Posterior cingulate gyrus (tissue), 11 donors: ENCODE results near the gene PTTG1IP2.

Experiments used
- DNase-seq, 10 donors: peaks; one replicate each; pipeline versions ENCODE4 v3.0.0 to v3.0.0-alpha.2; 2020 to 2021; ENCODE audit warnings: mixed read lengths in 3 of 10
- intact Hi-C: fragments of 100-400 bp; cut with DNase I; formaldehyde crosslinking; loops from one replicate; pipeline ENCODE4 v1.15.1; 2023

Gene PTTG1IP2

DNA sequence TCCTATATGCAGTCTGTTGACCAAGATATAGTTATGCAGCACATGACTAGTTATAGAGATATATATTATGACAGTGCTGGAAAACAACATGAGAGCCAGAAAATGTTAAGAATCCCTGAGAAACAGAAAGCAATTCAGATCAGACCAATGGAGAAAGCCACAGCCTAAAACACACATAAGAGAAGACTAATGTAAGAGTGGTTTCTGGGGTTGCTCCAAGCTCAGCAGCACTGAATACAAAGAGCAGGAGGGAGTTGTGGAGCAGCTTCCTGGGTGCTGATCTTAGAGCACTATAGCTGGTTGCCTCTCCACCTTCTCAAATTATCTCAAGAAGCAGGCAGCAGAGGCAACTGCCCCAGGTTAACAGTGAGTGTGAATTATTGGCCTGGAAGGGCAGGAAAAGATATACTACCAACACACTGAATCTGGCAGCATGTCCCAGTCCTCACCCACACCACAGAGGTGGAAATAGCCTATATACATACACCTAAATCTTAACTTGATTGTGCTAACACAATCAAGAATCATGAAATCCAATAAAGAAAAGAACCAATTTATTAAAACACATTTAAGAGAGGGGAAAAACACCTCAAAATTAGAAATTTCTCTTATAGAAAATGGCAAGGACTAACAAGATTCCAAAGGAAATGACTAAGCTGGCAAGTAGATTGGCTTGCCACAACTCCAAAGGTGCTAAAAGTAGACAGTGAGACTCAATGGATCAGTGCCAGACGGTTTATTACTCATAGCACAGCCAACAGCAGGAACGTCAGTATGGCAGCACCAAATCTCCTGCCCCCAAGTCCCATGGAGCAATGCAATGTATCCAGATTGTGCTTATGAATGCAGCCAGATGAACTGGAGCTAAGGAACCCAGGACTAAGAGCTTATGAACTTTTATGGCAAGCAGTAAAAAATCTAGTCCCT, 5.1 kb downstream of the PTTG1IP2 start:
- peak in 3 of 10 donors; percentile 6 to 63 (median 8) for DNase-seq
- intact Hi-C loops = no loop called here

DNA sequence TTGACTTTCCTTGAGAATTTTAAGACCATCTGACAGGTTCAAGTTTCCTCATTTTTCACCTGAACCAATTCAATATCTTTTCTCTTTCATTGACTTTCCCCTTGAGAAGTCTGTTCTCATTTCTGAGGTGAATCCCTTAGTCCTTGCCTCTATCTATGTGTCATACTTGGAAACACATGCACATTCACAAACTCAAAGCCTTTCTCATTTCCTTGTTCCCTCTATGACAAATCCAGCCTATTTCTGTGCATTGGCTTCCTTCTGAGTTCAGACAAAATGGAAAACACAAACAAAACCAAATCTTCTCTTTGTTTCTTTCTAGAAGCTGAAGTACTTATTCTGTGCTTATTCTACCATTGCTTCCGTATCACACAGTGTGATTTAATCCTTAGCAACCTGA, 13.8 kb downstream of the PTTG1IP2 start:
- intact Hi-C loops = no loop called here
- no peak for DNase-seq

DNA sequence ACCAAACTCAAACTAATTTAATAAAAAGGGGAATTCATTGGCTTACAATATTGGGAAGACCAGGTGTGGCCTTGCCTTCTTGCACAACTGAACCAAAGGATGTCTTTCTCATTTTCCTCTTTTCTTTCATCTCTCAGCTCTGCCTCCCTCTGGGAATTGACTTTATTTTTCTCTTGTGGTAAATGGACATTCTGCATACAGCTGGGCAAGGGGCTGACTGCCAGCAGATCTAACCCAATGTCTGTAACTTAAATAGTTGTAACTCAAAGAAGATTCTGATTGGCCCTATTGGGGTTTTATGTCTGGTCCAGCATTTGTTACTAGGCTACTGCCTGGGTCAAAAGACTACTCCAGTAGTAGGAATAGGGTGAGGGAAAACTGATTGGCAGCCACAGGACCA, 15.3 kb downstream of the PTTG1IP2 start:
- intact Hi-C loops = no loop called here
- DNase-seq = no peak

DNA sequence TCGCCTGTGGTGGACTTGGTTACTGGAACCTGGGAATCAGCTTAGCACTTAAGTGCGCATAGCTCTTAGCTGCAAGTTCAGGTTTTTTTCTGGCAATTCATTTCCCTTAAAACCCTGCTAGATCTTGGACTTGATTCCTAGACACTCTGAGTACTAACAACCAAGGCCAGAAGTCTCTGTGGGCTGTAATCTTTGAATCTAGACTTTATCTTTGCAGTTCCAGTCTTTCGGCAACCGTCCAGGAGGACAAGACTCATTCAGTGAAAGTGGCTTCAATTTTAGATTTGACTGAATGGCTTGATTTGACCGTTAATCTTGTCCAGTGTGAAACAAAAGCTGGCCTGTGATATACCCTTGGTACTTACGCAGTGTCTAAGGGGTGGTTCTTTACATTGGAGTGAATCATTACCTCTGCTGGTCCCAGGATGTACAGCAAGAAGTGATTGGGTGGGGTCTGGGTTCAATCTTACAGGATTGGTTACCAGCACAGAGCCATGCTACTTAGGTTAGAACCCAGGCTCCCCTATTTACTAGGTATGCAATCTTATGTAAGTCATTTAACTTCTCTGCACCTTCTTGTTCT, 16.4 kb downstream of the PTTG1IP2 start:
- intact Hi-C loops = no loop called here

DNA sequence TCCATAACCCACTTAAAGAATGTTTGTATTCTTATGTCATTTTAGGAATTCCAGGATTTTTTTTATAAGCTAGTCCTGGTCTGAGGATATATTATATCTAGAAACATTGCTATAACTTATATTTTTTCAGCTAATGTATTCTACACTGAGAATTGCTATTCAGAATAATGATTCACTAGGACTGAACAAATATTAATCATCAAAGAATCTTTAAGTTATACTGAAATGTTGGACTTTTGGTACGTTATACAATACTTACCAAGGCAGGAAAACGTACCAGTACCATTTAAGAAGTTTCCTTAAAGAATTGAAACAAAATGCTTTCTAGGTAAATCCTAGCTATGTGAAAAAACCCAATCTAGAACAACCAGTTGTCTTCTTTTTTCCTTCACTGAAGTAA, 18.4 kb downstream of the PTTG1IP2 start:
- intact Hi-C loops = no loop called here
- no peak for DNase-seq

More for the DNA sequence above, 16.4 kb downstream of the PTTG1IP2 start:
- DNase-seq = no peak

DNA sequence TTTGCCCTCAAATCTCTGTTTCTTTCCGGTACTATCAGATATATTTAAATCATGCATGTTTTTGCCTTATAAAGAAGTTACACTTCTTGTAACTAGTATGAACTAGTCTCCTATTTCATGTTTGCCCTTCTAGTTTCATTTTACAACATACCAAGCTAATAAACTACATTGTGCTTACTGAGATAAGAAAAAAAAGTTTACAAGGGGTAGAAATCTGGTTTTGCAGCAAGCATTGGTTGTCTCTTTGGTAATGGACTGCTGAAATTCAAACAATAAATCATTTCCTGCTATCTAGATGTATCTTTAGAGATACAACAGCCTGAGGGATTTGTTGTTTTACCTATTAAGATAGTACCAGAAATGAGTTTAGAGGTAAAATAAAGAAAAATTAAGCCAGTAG, 18.8 kb downstream of the PTTG1IP2 start:
- intact Hi-C loops = no loop called here
- no peak for DNase-seq

DNA sequence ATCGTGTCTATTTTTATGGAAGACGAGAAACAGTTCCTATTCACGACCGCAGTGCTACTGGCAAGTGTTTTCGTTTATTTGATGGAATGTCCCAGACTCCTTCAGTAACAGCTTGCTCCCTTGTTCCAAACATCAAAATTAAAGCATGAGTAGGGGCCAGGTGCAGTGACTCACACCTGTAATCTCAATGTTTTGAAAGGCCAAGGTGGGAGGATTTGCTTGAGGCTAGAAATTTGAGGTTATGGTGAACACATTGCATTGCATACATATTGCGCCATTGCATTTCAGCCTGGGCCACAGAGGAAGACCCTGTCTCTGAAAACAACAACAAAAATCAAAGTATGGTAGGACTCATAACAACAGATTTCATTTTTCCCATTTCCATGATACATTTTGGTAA, 22.8 kb downstream of the PTTG1IP2 start:
- no peak for DNase-seq
- intact Hi-C loops = no loop called here

DNA sequence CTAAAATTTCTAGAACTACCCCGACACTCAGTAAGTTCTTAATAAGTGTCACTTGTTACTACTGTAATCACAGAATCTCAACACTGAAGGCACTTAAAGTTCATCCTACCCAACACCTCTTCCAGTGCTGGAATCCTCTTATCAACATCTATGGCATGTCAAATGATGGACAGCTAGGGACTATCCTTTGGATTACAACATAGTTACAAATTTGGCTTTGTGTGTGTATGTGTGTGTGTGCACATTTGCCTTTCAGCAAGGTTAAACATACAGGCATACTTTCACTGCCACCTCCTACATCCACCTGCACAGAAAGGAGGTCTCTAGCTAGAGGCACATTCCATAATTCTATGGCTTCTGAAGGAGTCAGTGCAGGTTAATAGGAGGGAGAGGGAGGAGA, 25.8 kb downstream of the PTTG1IP2 start:
- intact Hi-C loops = no loop called here
- DNase-seq = no peak

DNA sequence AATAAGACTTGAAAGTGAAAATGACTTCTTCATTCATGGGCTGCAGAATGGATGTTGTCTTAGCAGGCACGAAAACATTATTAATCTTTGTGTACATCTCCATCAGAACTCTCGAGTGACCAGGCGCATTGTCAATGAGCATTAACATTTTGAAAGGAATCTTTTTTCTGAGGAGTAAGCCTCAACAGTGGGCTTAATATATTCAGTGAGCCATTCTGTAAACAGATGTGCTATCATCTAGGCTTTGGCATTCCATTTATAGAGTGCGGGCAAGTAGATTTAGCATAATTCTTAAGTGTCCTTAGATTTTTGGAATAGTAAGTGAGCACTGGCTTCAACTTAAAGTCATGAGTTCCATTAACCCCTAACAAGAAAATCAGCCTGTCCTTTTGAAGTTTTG, 33.1 kb downstream of the PTTG1IP2 start:
- DNase-seq = no peak
- intact Hi-C loops = no loop called here

DNA sequence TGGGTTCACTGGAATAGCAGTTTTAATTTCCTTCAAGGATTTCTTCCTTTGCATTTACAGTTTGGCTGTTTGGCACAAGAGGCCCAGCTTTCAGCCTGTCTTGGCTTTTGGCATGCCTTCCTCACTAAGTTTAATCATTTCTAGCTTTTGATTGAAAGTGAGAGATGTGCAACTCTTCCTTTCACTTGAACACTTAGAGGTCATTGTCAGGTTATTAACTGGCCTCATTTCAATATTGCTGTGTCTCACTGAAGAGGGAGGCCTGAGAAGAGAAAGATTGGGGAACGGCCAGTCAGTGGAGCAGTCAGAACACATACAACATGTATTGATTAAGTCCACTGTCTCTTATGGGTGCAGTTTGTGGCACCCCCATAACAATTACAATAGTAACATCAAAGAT, 33.9 kb downstream of the PTTG1IP2 start:
- intact Hi-C loops = no loop called here
- DNase-seq = no peak

DNA sequence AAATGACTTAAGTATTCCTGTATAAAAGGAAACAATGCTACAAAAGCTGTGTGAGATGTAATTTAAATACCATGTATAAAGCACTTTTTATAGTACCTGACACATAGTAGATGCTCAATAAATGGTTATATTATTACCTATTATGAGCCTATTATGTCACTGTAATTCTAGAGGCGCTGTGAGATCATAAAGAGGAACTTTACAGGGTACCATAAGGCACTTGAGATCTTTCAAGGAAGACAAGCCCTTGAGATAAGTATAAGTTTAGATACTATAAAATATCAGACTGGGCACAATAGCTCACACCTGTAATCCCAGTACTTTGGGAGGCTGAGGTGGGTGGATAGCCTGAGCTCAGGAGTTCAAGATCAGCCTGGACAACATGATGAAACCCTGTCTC, 38.3 kb downstream of the PTTG1IP2 start:
- intact Hi-C loops = no loop called here
- DNase-seq = no peak

DNA sequence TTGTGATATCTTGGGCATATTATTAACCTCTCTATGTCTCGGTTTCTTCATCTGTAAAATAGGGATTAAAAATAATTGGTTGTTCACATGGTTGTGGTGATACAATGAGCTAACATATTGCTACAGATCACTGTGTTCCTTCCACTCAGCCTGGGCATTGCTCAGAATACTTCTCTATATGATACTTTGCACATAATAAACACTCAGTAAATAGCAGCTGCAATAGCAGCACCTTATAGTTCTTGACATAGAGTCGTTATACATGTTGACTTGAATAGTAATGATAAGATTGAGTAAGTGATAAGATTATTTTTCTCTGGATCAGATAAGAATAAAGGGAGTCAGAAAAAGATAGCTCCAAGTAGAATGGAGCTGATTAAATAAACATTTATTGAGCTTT, 42.3 kb downstream of the PTTG1IP2 start:
- intact Hi-C loops = no loop called here
- DNase-seq = no peak

DNA sequence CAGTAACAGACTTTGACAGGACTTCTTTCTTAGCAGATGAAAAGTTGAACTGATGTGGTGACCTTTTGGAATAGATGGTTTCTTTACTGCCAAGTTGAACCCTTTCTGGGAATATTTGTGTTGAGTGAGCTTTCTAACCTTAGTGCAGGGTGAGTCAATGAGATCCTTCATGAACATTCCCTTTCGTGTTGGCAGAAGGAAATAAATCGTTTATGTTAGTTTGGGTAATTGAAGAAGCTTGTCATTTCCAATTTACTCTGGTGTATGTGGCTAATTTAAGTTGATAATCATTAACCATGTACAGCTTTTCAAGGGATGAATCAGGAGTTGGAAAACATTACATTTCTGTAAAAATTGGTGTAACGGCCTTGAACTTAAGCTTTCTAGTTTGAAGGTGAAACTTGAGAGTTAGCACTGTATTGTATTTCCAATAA, 43.4 kb downstream of the PTTG1IP2 start:
- no peak for DNase-seq
- intact Hi-C loops = no loop called here

DNA sequence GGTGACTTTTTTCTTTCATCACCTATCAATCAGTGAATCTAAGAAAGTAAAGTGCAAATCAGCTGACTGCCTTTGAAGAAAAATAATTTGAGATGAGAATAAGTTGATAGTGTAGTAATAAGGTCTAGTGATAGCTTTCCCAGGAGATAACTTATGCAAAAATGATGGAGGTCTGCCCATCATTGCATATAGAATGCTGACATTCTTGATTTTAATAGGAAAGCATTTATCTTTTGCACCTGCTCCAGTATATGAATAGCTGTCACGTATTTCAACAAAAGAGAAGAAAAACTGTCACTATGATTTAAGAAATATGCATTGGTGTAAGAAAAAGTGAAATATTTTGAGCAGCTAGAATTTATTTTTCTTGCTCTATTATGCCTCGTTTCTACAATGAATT, 46.8 kb downstream of the PTTG1IP2 start:
- intact Hi-C loops = no loop called here
- DNase-seq = no peak

DNA sequence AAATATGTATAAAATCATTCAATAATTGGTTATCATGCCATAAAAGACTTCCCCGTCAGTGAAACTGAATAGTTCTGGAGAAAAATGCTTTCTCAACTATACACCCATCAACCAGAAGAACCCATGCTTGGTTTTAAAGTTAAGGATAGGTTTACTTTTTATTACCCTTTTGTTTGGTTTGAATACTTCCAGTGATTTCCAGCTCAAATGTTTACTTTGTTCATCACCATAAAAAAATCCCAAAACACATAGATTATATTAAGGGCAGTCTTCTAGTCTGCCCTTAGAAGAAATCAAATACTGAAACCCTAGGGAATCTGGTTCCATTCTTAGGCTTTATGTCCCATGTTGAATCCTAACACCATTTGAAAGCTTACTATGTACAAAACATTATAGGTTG, 49.2 kb downstream of the PTTG1IP2 start:
- intact Hi-C loops = no loop called here
- no peak for DNase-seq

DNA sequence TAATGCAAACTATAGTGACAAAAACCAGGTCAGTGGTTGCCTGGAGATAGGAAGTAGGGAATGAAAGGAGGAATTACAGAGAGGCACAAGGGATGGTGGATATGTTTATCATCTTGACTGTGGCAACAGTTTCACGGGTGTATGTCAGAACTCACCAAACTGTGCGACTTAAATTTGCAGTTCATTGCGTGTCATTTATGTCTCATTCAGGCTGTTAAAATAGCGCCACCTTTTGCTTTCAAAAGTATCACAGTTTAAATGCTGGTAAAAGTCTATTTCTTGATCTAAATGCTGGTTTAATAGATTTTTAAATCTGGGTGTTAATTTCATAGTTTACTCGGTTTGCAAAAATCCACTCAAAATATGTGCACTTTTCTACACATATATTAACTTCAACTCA, 51.0 kb downstream of the PTTG1IP2 start:
- DNase-seq = no peak

DNA sequence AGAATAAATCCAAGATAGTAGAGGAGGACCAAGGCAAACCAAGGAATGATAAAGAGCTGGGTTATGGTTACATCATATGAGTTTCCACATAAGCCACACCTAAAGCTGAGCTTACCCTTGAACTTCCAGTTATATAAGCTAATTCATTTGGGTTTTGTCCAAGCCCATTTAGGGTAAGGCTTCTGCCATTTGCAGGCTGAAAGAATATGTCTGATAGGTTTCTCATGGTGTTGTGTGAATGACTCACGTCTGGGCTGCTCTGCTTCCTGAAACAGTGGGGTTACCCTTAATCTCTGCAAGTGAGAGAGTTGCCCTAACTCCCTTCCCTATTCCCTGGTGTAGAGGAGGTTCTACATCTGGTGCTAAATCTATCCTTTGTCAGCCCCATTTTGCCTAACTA, 60.8 kb downstream of the PTTG1IP2 start:
- no peak for DNase-seq
- intact Hi-C loops = no loop called here

More for the DNA sequence above, 51.0 kb downstream of the PTTG1IP2 start:
- intact Hi-C loops = no loop called here

DNA sequence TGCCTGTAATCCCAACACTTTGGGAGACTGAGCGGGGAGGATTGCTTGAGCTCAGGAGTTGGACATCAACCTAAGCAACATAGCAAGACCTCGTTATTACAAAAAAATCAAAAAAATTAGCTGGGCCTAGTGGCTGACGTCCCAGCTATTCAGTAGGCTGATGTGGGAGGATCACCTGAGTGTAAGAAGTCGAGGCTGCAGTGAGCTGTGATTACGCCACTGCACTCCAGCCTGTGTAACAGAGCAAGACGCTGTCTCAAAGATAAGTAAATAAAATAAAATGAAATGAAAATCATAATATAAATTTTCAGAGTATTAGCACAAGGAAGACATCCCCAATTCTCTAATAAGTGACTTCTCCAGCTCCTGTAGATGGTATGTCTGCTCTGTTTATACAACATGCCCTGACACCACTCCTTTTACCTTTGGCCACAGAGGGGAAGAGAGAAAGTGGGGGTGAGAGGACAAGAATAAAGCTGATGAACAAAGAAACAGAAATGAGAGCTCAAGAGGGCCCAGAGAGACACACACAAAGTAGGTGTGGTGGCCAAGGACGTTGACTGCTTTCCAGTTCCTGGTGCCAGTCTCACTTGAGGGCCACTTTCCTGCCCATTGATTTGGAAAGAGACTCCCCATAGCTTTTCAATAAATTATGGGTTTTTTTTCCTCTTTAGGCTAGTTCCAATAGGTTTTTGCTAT, 62.9 kb downstream of the PTTG1IP2 start:
- intact Hi-C loops = no loop called here
- DNase-seq = no peak

DNA sequence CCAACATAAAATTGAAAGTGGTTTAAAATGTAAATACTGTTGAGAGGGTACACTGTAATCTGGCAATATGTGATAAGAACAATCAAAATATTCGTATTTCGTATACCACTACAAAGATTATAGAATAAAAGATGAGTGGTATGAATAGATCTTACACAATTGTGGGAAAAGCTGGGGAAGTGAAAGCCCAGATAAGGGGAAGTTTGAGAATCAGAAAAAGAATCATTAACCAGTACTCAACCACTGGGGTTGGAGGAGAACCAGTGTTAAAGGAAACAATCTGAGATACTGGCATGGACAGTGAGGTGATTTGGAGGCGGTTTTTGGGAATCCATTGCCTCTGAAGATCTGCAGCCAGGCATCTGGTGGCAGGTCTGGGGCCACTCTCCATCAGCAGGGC, 67.0 kb downstream of the PTTG1IP2 start:
- no peak for DNase-seq
- intact Hi-C loops = no loop called here

DNA sequence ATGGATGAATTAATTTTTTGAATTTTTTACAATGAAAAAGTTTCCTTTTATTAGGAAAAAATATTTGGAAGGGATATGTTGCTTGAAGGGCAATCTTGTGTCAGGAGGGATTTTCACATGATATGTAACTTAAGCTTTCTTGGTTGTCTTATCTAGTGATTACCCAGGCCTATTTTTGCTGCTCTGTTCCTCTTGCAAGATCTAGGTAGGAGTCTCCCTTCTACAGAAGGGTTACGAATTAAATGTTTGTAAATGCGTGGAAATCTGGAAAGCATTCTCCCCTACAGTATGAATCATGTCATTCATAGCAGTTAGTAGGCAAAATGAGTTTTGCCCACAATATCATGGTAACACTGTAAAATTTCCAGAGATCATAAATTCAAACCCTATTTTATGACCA, 69.0 kb downstream of the PTTG1IP2 start:
- intact Hi-C loops = no loop called here
- no peak for DNase-seq

DNA sequence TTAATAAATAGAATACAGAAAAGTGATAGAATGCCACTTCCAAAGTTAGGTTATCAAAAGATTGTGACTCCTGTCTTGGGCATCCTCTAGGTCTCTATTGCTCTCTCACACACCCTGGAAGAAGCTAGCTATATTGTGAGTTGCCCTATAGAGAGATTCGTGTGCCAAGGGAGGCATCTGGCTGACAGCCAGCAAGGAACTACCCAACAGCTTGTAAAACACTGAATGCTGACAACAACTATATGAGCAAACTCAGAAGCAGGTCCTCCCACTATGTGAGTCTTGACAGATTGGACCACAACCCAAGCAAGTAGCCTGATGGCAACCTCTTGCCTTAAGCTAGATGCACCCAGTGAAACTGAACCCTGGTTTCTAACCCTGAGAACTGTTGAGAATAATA, 71.0 kb downstream of the PTTG1IP2 start:
- intact Hi-C loops = no loop called here
- DNase-seq = no peak

DNA sequence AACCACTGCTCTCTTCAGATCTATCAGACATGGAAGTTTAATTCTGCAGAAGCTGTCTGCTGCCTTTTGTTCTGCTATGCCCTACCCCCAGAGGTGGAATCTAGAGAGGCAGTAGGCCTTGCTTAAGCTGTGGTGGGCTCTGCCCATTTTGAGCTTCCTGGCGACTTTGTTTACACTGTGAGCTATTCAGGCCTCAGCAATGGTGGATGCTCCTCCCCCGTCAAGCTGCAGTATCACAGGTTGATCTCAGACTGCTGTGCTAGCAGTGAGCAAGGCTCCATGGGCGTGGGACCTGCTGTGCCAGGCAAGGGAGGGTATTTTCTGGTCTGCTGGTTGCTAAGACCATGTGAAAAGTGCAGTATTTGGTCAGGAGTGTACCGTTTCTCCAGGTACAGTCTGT, 81.6 kb downstream of the PTTG1IP2 start:
- intact Hi-C loops = no loop called here

More for the DNA sequence above, 81.6 kb downstream of the PTTG1IP2 start:
- DNase-seq = no peak
